ENCODE data around the gene UBXN7.
"Not testable (repeated sequence)": the region's sequence is repeated elsewhere in the genome, so short reads cannot be mapped to it uniquely, and the experiment has no call there.

UBXN7 gene

GRCh38 chr3:196355668-196356067 lies 76.6 kb downstream of the UBXN7 start:
- no peaks in the 10 kb centered on the region for H3K4me1 ChIP-seq (ENCODE audit: control insufficient read depth, insufficient read depth, low read length)
- peaks cover 76% of the 10 kb centered on the region for H3K36me3 ChIP-seq (ENCODE audit: control insufficient read depth, insufficient read depth, low read length)
- H3K4me3 ChIP-seq (ENCODE audit: low read depth, low read length) = no peak overlapping the region
- H3K9ac ChIP-seq (ENCODE audit: low read length) = no peak overlapping the region
- H3K27me3 ChIP-seq (ENCODE audit: control insufficient read depth, insufficient read depth, low read length) = no peaks in the 10 kb centered on the region
- H3K9me3 ChIP-seq (ENCODE audit: control insufficient read depth, insufficient read depth, low read depth, low read length) = no peaks in the 10 kb centered on the region
- H3K27ac ChIP-seq (ENCODE audit: low read depth, low read length) = no peak overlapping the region

- peaks cover 66% of the 10 kb centered on the region for H3K36me3 ChIP-seq (ENCODE audit: control insufficient read depth, insufficient read depth, low read length)
- H3K27me3 ChIP-seq (ENCODE audit: control insufficient read depth, insufficient read depth, low read length) = no peaks in the 10 kb centered on the region
- H3K4me1 ChIP-seq (ENCODE audit: control insufficient read depth, insufficient read depth, low read length) = no peaks in the 10 kb centered on the region
- H3K9me3 ChIP-seq (ENCODE audit: control insufficient read depth, insufficient read depth, low read depth, low read length) = no peaks in the 10 kb centered on the region
- no peak overlapping the region for H3K4me3 ChIP-seq (ENCODE audit: low read depth, low read length)
- H3K27ac ChIP-seq (ENCODE audit: low read depth, low read length) = no peak overlapping the region
- H3K9ac ChIP-seq (ENCODE audit: low read length) = no peak overlapping the region
These were observed 78.1 kb downstream of the UBXN7 start for GRCh38 chr3:196354132-196354531.

- no peak overlapping the region for H3K27ac ChIP-seq (ENCODE audit: low read depth, low read length)
- no peaks in the 10 kb centered on the region for H3K27me3 ChIP-seq (ENCODE audit: control insufficient read depth, insufficient read depth, low read length)
- H3K4me1 ChIP-seq (ENCODE audit: control insufficient read depth, insufficient read depth, low read length) = no peaks in the 10 kb centered on the region
- H3K9me3 ChIP-seq (ENCODE audit: control insufficient read depth, insufficient read depth, low read depth, low read length) = no peaks in the 10 kb centered on the region
- no peak overlapping the region for H3K9ac ChIP-seq (ENCODE audit: low read length)
- H3K36me3 ChIP-seq (ENCODE audit: control insufficient read depth, insufficient read depth, low read length) = peaks cover 56% of the 10 kb centered on the region
- no peak overlapping the region for H3K4me3 ChIP-seq (ENCODE audit: low read depth, low read length)
These were observed 80.7 kb downstream of the UBXN7 start for GRCh38 chr3:196351541-196351940.

GRCh38 chr3:196350067-196350466 lies 82.2 kb downstream of the UBXN7 start:
- no peaks in the 10 kb centered on the region for H3K9me3 ChIP-seq (ENCODE audit: control insufficient read depth, insufficient read depth, low read depth, low read length)
- no peaks in the 10 kb centered on the region for H3K27me3 ChIP-seq (ENCODE audit: control insufficient read depth, insufficient read depth, low read length)
- no peaks in the 10 kb centered on the region for H3K4me1 ChIP-seq (ENCODE audit: control insufficient read depth, insufficient read depth, low read length)
- H3K36me3 ChIP-seq (ENCODE audit: control insufficient read depth, insufficient read depth, low read length) = peaks cover 41% of the 10 kb centered on the region
- no peak overlapping the region for H3K4me3 ChIP-seq (ENCODE audit: low read depth, low read length)
- no peak overlapping the region for H3K9ac ChIP-seq (ENCODE audit: low read length)
- no peak overlapping the region for H3K27ac ChIP-seq (ENCODE audit: low read depth, low read length)

- Histone ChIP-seq H3K4me1 (ENCODE audit: control insufficient read depth, insufficient read depth, low read length) (no peaks in the 10 kb centered on the region), H3K36me3 (ENCODE audit: control insufficient read depth, insufficient read depth, low read length) (peaks cover 32% of the 10 kb centered on the region), H3K27ac (ENCODE audit: low read depth, low read length) (no peak overlapping the region), H3K9me3 (ENCODE audit: control insufficient read depth, insufficient read depth, low read depth, low read length) (no peaks in the 10 kb centered on the region), H3K27me3 (ENCODE audit: control insufficient read depth, insufficient read depth, low read length) (no peaks in the 10 kb centered on the region), H3K4me3 (ENCODE audit: low read depth, low read length) (no peak overlapping the region), H3K9ac (ENCODE audit: low read length) (no peak overlapping the region)
These were observed 83.5 kb downstream of the UBXN7 start for GRCh38 chr3:196348698-196349097.

GRCh38 chr3:196344663-196345062 lies 87.6 kb downstream of the UBXN7 start:
- Histone ChIP-seq H3K9me3 (ENCODE audit: control insufficient read depth, insufficient read depth, low read depth, low read length) (no peaks in the 10 kb centered on the region), H3K9ac (ENCODE audit: low read length) (no peak overlapping the region), H3K4me3 (ENCODE audit: low read depth, low read length) (no peak overlapping the region), H3K27ac (ENCODE audit: low read depth, low read length) (no peak overlapping the region), H3K36me3 (ENCODE audit: control insufficient read depth, insufficient read depth, low read length) (peaks cover 17% of the 10 kb centered on the region), H3K4me1 (ENCODE audit: control insufficient read depth, insufficient read depth, low read length) (peaks cover 3% of the 10 kb centered on the region; the same call in 1 of the 2 replicates), H3K27me3 (ENCODE audit: control insufficient read depth, insufficient read depth, low read length) (no peaks in the 10 kb centered on the region)

GRCh38 chr3:196343917-196344316 lies 88.3 kb downstream of the UBXN7 start:
- H3K4me3 ChIP-seq (ENCODE audit: low read depth, low read length); H3K27me3 ChIP-seq (ENCODE audit: control insufficient read depth, insufficient read depth, low read length); H3K9ac ChIP-seq (ENCODE audit: low read length); H3K27ac ChIP-seq (ENCODE audit: low read depth, low read length); H3K9me3 ChIP-seq (ENCODE audit: control insufficient read depth, insufficient read depth, low read depth, low read length); H3K4me1 ChIP-seq (ENCODE audit: control insufficient read depth, insufficient read depth, low read length): not testable (repeated sequence)
- H3K36me3 ChIP-seq (ENCODE audit: control insufficient read depth, insufficient read depth, low read length) = peaks cover 12% of the 10 kb centered on the region

GRCh38 chr3:196341137-196341536 lies 91.1 kb downstream of the UBXN7 start:
- H3K27ac ChIP-seq (ENCODE audit: low read depth, low read length) = no peak overlapping the region
- H3K4me1 ChIP-seq (ENCODE audit: control insufficient read depth, insufficient read depth, low read length) = peaks cover 10% of the 10 kb centered on the region
- H3K4me3 ChIP-seq (ENCODE audit: low read depth, low read length) = no peak overlapping the region
- no peaks in the 10 kb centered on the region for H3K9me3 ChIP-seq (ENCODE audit: control insufficient read depth, insufficient read depth, low read depth, low read length)
- H3K27me3 ChIP-seq (ENCODE audit: control insufficient read depth, insufficient read depth, low read length) = no peaks in the 10 kb centered on the region
- H3K9ac ChIP-seq (ENCODE audit: low read length) = no peak overlapping the region
- H3K36me3 ChIP-seq (ENCODE audit: control insufficient read depth, insufficient read depth, low read length) = no peaks in the 10 kb centered on the region; the same call in 1 of the 2 replicates

GRCh38 chr3:196340466-196340865 lies 91.8 kb downstream of the UBXN7 start:
- H3K27ac ChIP-seq (ENCODE audit: low read depth, low read length) = no peak overlapping the region
- no peaks in the 10 kb centered on the region for H3K36me3 ChIP-seq (ENCODE audit: control insufficient read depth, insufficient read depth, low read length)
- no peak overlapping the region for H3K9ac ChIP-seq (ENCODE audit: low read length)
- no peak overlapping the region for H3K4me3 ChIP-seq (ENCODE audit: low read depth, low read length)
- peaks cover 10% of the 10 kb centered on the region for H3K4me1 ChIP-seq (ENCODE audit: control insufficient read depth, insufficient read depth, low read length)
- H3K9me3 ChIP-seq (ENCODE audit: control insufficient read depth, insufficient read depth, low read depth, low read length) = no peaks in the 10 kb centered on the region
- no peaks in the 10 kb centered on the region for H3K27me3 ChIP-seq (ENCODE audit: control insufficient read depth, insufficient read depth, low read length)

GRCh38 chr3:196339493-196340254 lies 92.6 kb downstream of the UBXN7 start:
- H3K27ac ChIP-seq (ENCODE audit: low read depth, low read length) = no peak overlapping the region
- H3K4me3 ChIP-seq (ENCODE audit: low read depth, low read length) = no peak overlapping the region
- H3K27me3 ChIP-seq (ENCODE audit: control insufficient read depth, insufficient read depth, low read length) = no peaks in the 10 kb centered on the region
- H3K4me1 ChIP-seq (ENCODE audit: control insufficient read depth, insufficient read depth, low read length) = peaks cover 10% of the 10 kb centered on the region
- H3K9ac ChIP-seq (ENCODE audit: low read length) = no peak overlapping the region
- no peaks in the 10 kb centered on the region for H3K36me3 ChIP-seq (ENCODE audit: control insufficient read depth, insufficient read depth, low read length)
- H3K9me3 ChIP-seq (ENCODE audit: control insufficient read depth, insufficient read depth, low read depth, low read length) = no peaks in the 10 kb centered on the region

- Histone ChIP-seq H3K36me3 (ENCODE audit: control insufficient read depth, insufficient read depth, low read length) (no peaks in the 10 kb centered on the region), H3K27me3 (ENCODE audit: control insufficient read depth, insufficient read depth, low read length) (no peaks in the 10 kb centered on the region), H3K4me3 (ENCODE audit: low read depth, low read length) (no peak overlapping the region), H3K9me3 (ENCODE audit: control insufficient read depth, insufficient read depth, low read depth, low read length) (no peaks in the 10 kb centered on the region), H3K9ac (ENCODE audit: low read length) (no peak overlapping the region), H3K4me1 (ENCODE audit: control insufficient read depth, insufficient read depth, low read length) (peaks cover 10% of the 10 kb centered on the region), H3K27ac (ENCODE audit: low read depth, low read length) (no peak overlapping the region)
These were observed 93.2 kb downstream of the UBXN7 start for GRCh38 chr3:196339044-196339443.

All from HUES6 (cell line).